GM12878 (cell line): ENCODE data around the gene CMAS. TPM values are rescaled to one million over a fixed set of nuclear protein-coding genes. Genes with fewer than 3 reads are reported as not detected.

ENCODE experiments used
- ATAC-seq: fragments of 200-7000 bp; cut with Tn5 transposase; 3 replicates; pipeline ENCODE4 v1.9.1; 2020; ENCODE audit warnings: mild to moderate bottlenecking, moderate library complexity
- BruUV-seq: library from RNA; stranded (reverse); fragments of 400-500 nt; replicated peaks from 2 replicates; lab custom pipeline; 2021; lab: Mats Ljungman, UMichigan
- CTCF ChIA-PET: fragments of 300-600 bp; sonication (Branson Sonifier 250); formaldehyde crosslinking; extraction: SDS; loops from one replicate; lab custom pipeline; 2021; ENCODE audit warnings: inconsistent platforms; lab: Yijun Ruan, JAX
- POLR2A ChIA-PET: fragments of 350-600 bp; formaldehyde crosslinking; extraction: SDS; loops from one replicate; lab custom pipeline; 2021; ENCODE audit warnings: inconsistent platforms; lab: Charles Lee
- RAD21 ChIA-PET: fragments of 300-600 bp; sonication (Branson Sonifier 250); formaldehyde crosslinking; loops from one replicate; lab custom pipeline; 2023; ENCODE audit warnings: antibody characterized with exemption; ENCODE audit not compliant: unreplicated experiment; lab: Charles Lee
- SMC1A ChIA-PET: fragments of 300-600 bp; sonication (Branson Sonifier 250); formaldehyde crosslinking; loops from one replicate; lab custom pipeline; 2023; ENCODE audit not compliant: unreplicated experiment, uncharacterized antibody; lab: Charles Lee
- DNase-seq: peaks from one replicate; pipeline ENCODE4 v3.0.0-alpha.2; 2011; ENCODE audit warnings: low read depth, low spot score
- FAIRE-seq: peaks from 3 replicates; lab custom pipeline; 2011; peaks lifted over from hg19 to GRCh38; lab: Jason Lieb, UNC
- H2AFZ ChIP-seq: 2 replicates; pipeline ENCODE4 v1.6.0; 2011; ENCODE audit warnings: low read depth, low read length, control low read depth; ENCODE audit not compliant: control insufficient read depth
- H3K27ac ChIP-seq: 2 replicates; pipeline ENCODE4 v1.5.1; 2011; ENCODE audit warnings: control low read depth; ENCODE audit not compliant: control insufficient read depth, insufficient read depth
- H3K27me3 ChIP-seq, 2 experiments: replicated peaks in 1 of 2; 2 replicates each; pipeline versions ENCODE4 v1.6.0 to v1.6.1; 2011; ENCODE audit warnings: low read length in 1 of 2; ENCODE audit not compliant: control insufficient read depth in 2 of 2, insufficient read depth in 2 of 2
- H3K36me3 ChIP-seq, 2 experiments: 2 replicates each; pipeline ENCODE4 v1.5.1; 2011; ENCODE audit warnings: low read length in 1 of 2; ENCODE audit not compliant: control insufficient read depth in 2 of 2, insufficient read depth in 2 of 2
- H3K4me1 ChIP-seq: 2 replicates; pipeline ENCODE4 v1.6.1; 2011; ENCODE audit warnings: mild to moderate bottlenecking, low read length, moderate library complexity, mixed read lengths; ENCODE audit not compliant: control insufficient read depth, insufficient read depth
- H3K4me2 ChIP-seq: 2 replicates; pipeline ENCODE4 v1.6.0; 2011; ENCODE audit warnings: control low read depth; ENCODE audit not compliant: control insufficient read depth, insufficient read depth
- H3K4me3 ChIP-seq: fragments of 200-600 bp; sonication (generic); 2 replicates; pipeline ENCODE4 v1.5.1; 2016
- H3K79me2 ChIP-seq: 2 replicates; pipeline ENCODE4 v1.6.0; 2011; ENCODE audit warnings: low read length; ENCODE audit not compliant: control insufficient read depth, insufficient read depth
- H3K9ac ChIP-seq: 2 replicates; pipeline ENCODE4 v1.8.0; 2011; ENCODE audit warnings: low read length, control low read depth, mixed read lengths; ENCODE audit not compliant: control insufficient read depth, insufficient read depth
- H3K9me3 ChIP-seq: replicated peaks from 3 replicates; pipeline ENCODE4 v1.5.1; 2011; ENCODE audit warnings: mild to moderate bottlenecking, low read length; ENCODE audit not compliant: control insufficient read depth, insufficient read depth
- H4K20me1 ChIP-seq: 2 replicates; pipeline ENCODE4 v1.6.0; 2011; ENCODE audit not compliant: control insufficient read depth, insufficient read depth
- CHD1 ChIP-seq: IDR thresholded peaks from 2 replicates; pipeline ENCODE4 v1.6.1; 2012; ENCODE audit warnings: low read depth, low read length, improper control_type of control experiment
- DPF2 ChIP-seq: fragments of 450-650 bp; IDR thresholded peaks from 2 replicates; pipeline ENCODE4 v1.6.1; 2017; ENCODE audit warnings: mild to moderate bottlenecking
- E2F4 ChIP-seq: IDR thresholded peaks from 2 replicates; pipeline ENCODE4 v1.6.1; 2012; ENCODE audit warnings: low read depth, low read length, improper control_type of control experiment
- EGR1 ChIP-seq, 2 experiments: IDR thresholded peaks; 1 replicate in 1 of 2; 2 replicates in 1 of 2; pipeline ENCODE4 v1.6.1; 2011 to 2012; ENCODE audit warnings: low read depth in 2 of 2, low read length in 2 of 2, borderline replicate concordance in 1 of 2, mild to moderate bottlenecking in 1 of 2, moderate library complexity in 1 of 2
- FOXK2 ChIP-seq: fragments of 450-650 bp; IDR thresholded peaks from 2 replicates; pipeline ENCODE4 v1.6.1; 2017; ENCODE audit warnings: mild to moderate bottlenecking, moderate library complexity
- HDGF ChIP-seq: fragments of 450-650 bp; IDR thresholded peaks from 2 replicates; pipeline ENCODE4 v1.6.1; 2016; ENCODE audit warnings: antibody characterized with exemption
- IRF3 ChIP-seq: fragments of 450-650 bp; IDR thresholded peaks from 2 replicates; pipeline ENCODE4 v1.6.1; 2014; ENCODE audit warnings: mild to moderate bottlenecking
- MEF2A ChIP-seq: IDR thresholded peaks from 2 replicates; pipeline ENCODE4 v1.6.1; 2011; ENCODE audit warnings: low read depth, mild to moderate bottlenecking, low read length, moderate library complexity; ENCODE audit not compliant: insufficient read depth
- ZBTB11 ChIP-seq: fragments of 450-650 bp; formaldehyde crosslinking; IDR thresholded peaks from 2 replicates; pipeline ENCODE4 v1.5.0; 2022; ENCODE audit warnings: mild to moderate bottlenecking, missing genetic modification characterization
- ZNF207 ChIP-seq: fragments of 450-650 bp; IDR thresholded peaks from 2 replicates; pipeline ENCODE4 v1.6.1; 2014; ENCODE audit warnings: antibody characterized with exemption, mild to moderate bottlenecking, borderline replicate concordance
- WGBS: methylation state at CpG from one replicate; pipeline ENCODE4 v1.1.6; 2016; ENCODE audit warnings: low lambda C conversion rate; ENCODE audit not compliant: insufficient replicate concordance, insufficient coverage; ENCODE audit errors: missing lambda C conversion rate; 5-methylcytosine and 5-hydroxymethylcytosine counted together
- in situ Hi-C: fragments of 300-500 bp; cut with MboI; formaldehyde crosslinking; loops from 9 replicates; pipeline ENCODE4 v1.14.3; 2018; ENCODE audit warnings: mixed read lengths
- intact Hi-C: fragments of 100-400 bp; cut with micrococcal nuclease; formaldehyde crosslinking; loops from one replicate; pipeline ENCODE4 v1.14.2; 2022; ENCODE audit not compliant: unreplicated experiment
- polyA plus RNA-seq, 11 experiments: library from polyadenylated mRNA; depleted of rRNA in 4 of 11; unstranded in 6 of 11; stranded (reverse) in 5 of 11; fragments of >200 nt; fragmentation: Nextera tagmentation in 4 of 11; fragmentation: Illumina TruSeq in 1 of 11; extraction: Ambion mirVana in 4 of 11; extraction: Trizol in 1 of 11; gene quantifications; 1 replicate in 1 of 11; 2 replicates in 10 of 11; pipeline versions ENCODE4 v1.2.1 to v1.2.3, GENCODE V29; 2011 to 2016; ENCODE audit warnings: inconsistent platforms in 2 of 11, missing spikeins in 2 of 11, low read depth in 1 of 11
- total RNA-seq, 4 experiments: library from RNA; depleted of rRNA in 3 of 4; stranded (reverse); fragments of >200 nt in 3 of 4; fragmentation: Illumina TruSeq in 1 of 4; extraction: Trizol in 1 of 4; gene quantifications; 2 replicates each; pipeline versions ENCODE4 v1.2.1 to v1.2.3, GENCODE V29; 2013 to 2021

The CMAS gene
- total and polyA plus RNA-seq, 10 of the 15 experiments (the other 5 are each of a cell fraction or from before 2014, with no cell fraction given): 12.9 to 73.2 (median 30.8) TPM

- intact Hi-C loops: no loop called here
- DNase-seq (no peak), ATAC-seq (no peak), FAIRE-seq (no peak)
- Histone ChIP-seq H3K9ac (no peak overlapping the region), H2AFZ (no peak overlapping the region), H3K4me3 (no peak overlapping the region), H3K27ac (no peak overlapping the region), H3K79me2 (no peaks in the 10 kb centered on the region), H3K36me3 (no peaks in the 10 kb centered on the region), H3K9me3 (no peaks in the 10 kb centered on the region), H3K4me2 (no peak overlapping the region), H3K27me3 (no peaks in the 10 kb centered on the region), H3K4me1 (no peaks in the 10 kb centered on the region), H4K20me1 (no peaks in the 10 kb centered on the region)
- BruUV-seq: no TSS peak
- CTCF ChIA-PET: no interaction called here
- SMC1A ChIA-PET: no interaction called here
- POLR2A ChIA-PET: no interaction called here
- TF ChIP-seq ZBTB11 (CRISPR knock-in tag): no peak
- 60% methylated on average over 7 of the region's 7 CpGs for WGBS
- RAD21 ChIA-PET: no interaction called here
- in situ Hi-C loops: no loop called here
Observed at GRCh38 chr12:22008196-22008595, 37.8 kb upstream of the CMAS start.

GRCh38 chr12:22014041-22014782, 31.8 kb upstream of the CMAS start:
- DNase-seq (no peak), ATAC-seq (no peak), FAIRE-seq (no peak)
- CTCF ChIA-PET: interaction anchor here (1.2 to 2.2 kb wide), 2 partner anchors 315 to 316 kb away, joined by 3 to 7 read pairs; no protein-coding TSS in a partner anchor
- Histone ChIP-seq H3K4me2 (no peak overlapping the region), H3K9me3 (no peaks in the 10 kb centered on the region), H3K79me2 (no peaks in the 10 kb centered on the region), H3K36me3 (no peaks in the 10 kb centered on the region), H3K27me3 (no peaks in the 10 kb centered on the region), H3K27ac (no peak overlapping the region), H4K20me1 (no peaks in the 10 kb centered on the region), H3K4me1 (no peaks in the 10 kb centered on the region), H2AFZ (no peak overlapping the region), H3K9ac (no peak overlapping the region), H3K4me3 (no peak overlapping the region)
- SMC1A ChIA-PET: interaction anchor here (1.9 kb wide), 1 partner anchor 33 kb away, joined by 8 read pairs; no protein-coding TSS in a partner anchor
- in situ Hi-C loops (no loop called here), intact Hi-C loops (no loop called here)
- POLR2A ChIA-PET: no interaction called here
- WGBS: 27% methylated on average over 7 of the region's 7 CpGs
- BruUV-seq: no TSS peak
- RAD21 ChIA-PET: interaction anchor here (2.0 kb wide), 1 partner anchor 316 kb away, joined by 6 read pairs; no protein-coding TSS in a partner anchor
- TF ChIP-seq DPF2 (no peak), HDGF (no peak), CHD1 (no peak), EGR1 (IDR thresholded peaks at IDR 0.05; ENCODE audit: borderline replicate concordance in 1 of 2, low read depth in 2 of 2, low read length in 2 of 2) (no peak), IRF3 (no peak), ZNF207 (no peak), MEF2A (no peak), E2F4 (no peak), FOXK2 (no peak)
